ENCODE measurements around the gene IL17RD. TPM values are rescaled to one million over a fixed set of nuclear protein-coding genes. Genes with fewer than 3 reads are reported as not detected.

Gene IL17RD
- total and polyA plus RNA-seq, 9 of the 15 experiments (the other 6 are each of a cell fraction or from before 2014, with no cell fraction given), result under 0.01 to 0.09 (median 0.04) TPM; not detected in 4

DNA sequence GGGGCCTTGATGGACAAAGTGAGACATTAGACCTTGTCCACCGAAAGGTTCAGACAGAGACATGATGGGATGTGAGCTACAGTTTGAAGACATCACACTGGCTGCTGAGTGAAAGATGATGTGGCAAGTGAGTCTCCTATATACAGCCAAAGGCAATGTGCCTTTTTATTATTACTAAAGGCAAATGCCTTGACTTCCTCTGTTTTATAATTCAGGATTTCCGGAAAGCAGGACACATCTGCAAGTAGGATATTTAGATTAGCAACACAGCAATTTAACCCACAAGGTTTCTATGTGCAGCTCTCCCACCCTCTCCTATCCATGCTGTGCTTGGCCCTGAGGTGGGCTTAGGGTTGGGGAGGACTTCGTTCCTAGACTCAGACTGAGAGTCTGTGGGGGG lies 84.0 kb downstream of the IL17RD start:
- intact Hi-C loops (cut with micrococcal nuclease), result no loop called here
- Histone ChIP-seq H3K4me3 (no peak overlapping the region), H2AFZ (ENCODE audit: low read depth, low read length) (no peak overlapping the region), H3K79me2 (ENCODE audit: control insufficient read depth, insufficient read depth, low read length) (no peaks in the 10 kb centered on the region), H3K9ac (ENCODE audit: insufficient read depth in 1 of 2, low read depth in 2 of 2, low read length in 2 of 2) (no peak overlapping the region), H3K4me2 (ENCODE audit: insufficient read depth, low read length) (no peak overlapping the region), H3K36me3 (ENCODE audit: control insufficient read depth, insufficient read depth, low read length) (no peaks in the 10 kb centered on the region), H3K4me1 (replicated peaks in 1 of 2; ENCODE audit: control insufficient read depth in 2 of 2, insufficient read depth in 2 of 2, low read length in 2 of 2) (peaks cover 0 to 17% of the 10 kb centered on the region in 2 experiments; a peak in 3 of 5 replicates), H3K27ac (ENCODE audit: extremely low read depth, low read depth, low read length) (no peak overlapping the region), H3K9me3 (replicated peaks; ENCODE audit: control insufficient read depth, insufficient read depth, low read depth, low read length) (no peaks in the 10 kb centered on the region), H3K27me3 (ENCODE audit: control insufficient read depth in 2 of 2, insufficient read depth in 2 of 2, low read length in 2 of 2) (no peaks in the 10 kb centered on the region), H3K9me1 (ENCODE audit: control insufficient read depth, insufficient read depth, low read length) (no peaks in the 10 kb centered on the region), H4K20me1 (replicated peaks; ENCODE audit: control insufficient read depth, insufficient read depth, low read length) (no peaks in the 10 kb centered on the region)
- in situ Hi-C loops (cut with MboI), result no loop called here
- POLR2A ChIA-PET, result interaction anchor here (1.6 kb wide), 1 partner anchor 13 kb away, joined by 4 read pairs; no protein-coding TSS in a partner anchor
- no TSS peak for BruUV-seq (replicated peaks)
- no peak for FAIRE-seq
- TF ChIP-seq SMARCB1 (IDR thresholded peaks at IDR 0.05; ENCODE audit: insufficient read length, low read depth) (no peak), RBM25 (IDR thresholded peaks at IDR 0.05; ENCODE audit: low read depth, low read length, severe bottlenecking) (no peak), KLF1 (tag; IDR thresholded peaks at IDR 0.05) (no peak), ZNF408 (CRISPR knock-in tag; IDR thresholded peaks at IDR 0.05; ENCODE audit: low read depth) (no peak)
- 32% methylated on average over 3 of the region's 3 CpGs for WGBS (ENCODE audit: insufficient coverage, low coverage, missing lambda C conversion rate)
- CTCF ChIA-PET (ENCODE audit: low intra/inter-chr PET ratio), result no interaction called here
- no peak for ATAC-seq
- no peak for DNase-seq (ENCODE audit: extremely low read depth in 1 of 4, low spot score in 3 of 4)

DNA sequence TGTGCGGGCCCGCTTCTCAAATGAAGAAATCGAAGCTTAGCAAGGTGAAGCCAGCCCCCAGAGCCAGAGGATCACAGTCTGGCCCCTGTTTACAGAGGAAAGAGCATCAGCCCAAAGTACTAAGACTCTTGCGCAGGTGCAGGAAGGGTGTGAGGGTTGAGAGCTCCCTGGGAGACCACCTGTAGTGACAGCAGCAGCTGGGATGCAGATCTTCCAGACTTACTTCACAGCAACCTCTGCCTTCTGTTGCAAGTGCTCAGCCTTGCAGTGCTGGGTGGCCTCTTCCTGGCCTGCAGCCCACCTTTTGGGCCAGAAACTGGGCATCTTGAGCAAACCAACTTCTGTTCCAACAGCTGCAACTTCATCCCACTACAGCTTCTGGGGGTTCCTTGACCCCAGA lies 85.0 kb downstream of the IL17RD start:
- in situ Hi-C loops (cut with MboI) (no loop called here), intact Hi-C loops (cut with micrococcal nuclease) (no loop called here)
- H3K9me1 ChIP-seq (ENCODE audit: control insufficient read depth, insufficient read depth, low read length), result no peaks in the 10 kb centered on the region
- FAIRE-seq, result no peak
- no peak overlapping the region for H3K4me3 ChIP-seq
- BruUV-seq (replicated peaks), result no TSS peak
- 67% methylated on average over 3 of the region's 4 CpGs for WGBS (ENCODE audit: insufficient coverage, low coverage, missing lambda C conversion rate)
- H3K4me1 ChIP-seq (replicated peaks in 1 of 2; ENCODE audit: control insufficient read depth in 2 of 2, insufficient read depth in 2 of 2, low read length in 2 of 2), result peaks cover 0 to 17% of the 10 kb centered on the region in 2 experiments; a peak in 3 of 5 replicates
- CTCF ChIA-PET (ENCODE audit: low intra/inter-chr PET ratio), result no interaction called here
- no peaks in the 10 kb centered on the region for H4K20me1 ChIP-seq (replicated peaks; ENCODE audit: control insufficient read depth, insufficient read depth, low read length)
- no peak overlapping the region for H3K4me2 ChIP-seq (ENCODE audit: insufficient read depth, low read length)
- no peak overlapping the region for H3K27ac ChIP-seq (ENCODE audit: extremely low read depth, low read depth, low read length)
- DNase-seq (ENCODE audit: extremely low read depth in 1 of 4, low spot score in 3 of 4), result no peak
- H3K79me2 ChIP-seq (ENCODE audit: control insufficient read depth, insufficient read depth, low read length), result no peaks in the 10 kb centered on the region
- H3K36me3 ChIP-seq (ENCODE audit: control insufficient read depth, insufficient read depth, low read length), result no peaks in the 10 kb centered on the region
- no peak overlapping the region for H2AFZ ChIP-seq (ENCODE audit: low read depth, low read length)
- POLR2A ChIA-PET, result interaction anchor here (1.6 kb wide), 1 partner anchor 14 kb away, joined by 4 read pairs; no protein-coding TSS in a partner anchor
- TF ChIP-seq POLR3A (IDR thresholded peaks at IDR 0.05; ENCODE audit: borderline replicate concordance, extremely low read depth, insufficient read depth, insufficient read length) (no peak), OTX1 (CRISPR knock-in tag; IDR thresholded peaks at IDR 0.05) (no peak), ZNF764 (CRISPR knock-in tag; IDR thresholded peaks at IDR 0.05; ENCODE audit: low read depth) (no peak), ZNF77 (CRISPR knock-in tag; IDR thresholded peaks at IDR 0.05) (no peak)
- TF ChIP-seq, protein P1, sequence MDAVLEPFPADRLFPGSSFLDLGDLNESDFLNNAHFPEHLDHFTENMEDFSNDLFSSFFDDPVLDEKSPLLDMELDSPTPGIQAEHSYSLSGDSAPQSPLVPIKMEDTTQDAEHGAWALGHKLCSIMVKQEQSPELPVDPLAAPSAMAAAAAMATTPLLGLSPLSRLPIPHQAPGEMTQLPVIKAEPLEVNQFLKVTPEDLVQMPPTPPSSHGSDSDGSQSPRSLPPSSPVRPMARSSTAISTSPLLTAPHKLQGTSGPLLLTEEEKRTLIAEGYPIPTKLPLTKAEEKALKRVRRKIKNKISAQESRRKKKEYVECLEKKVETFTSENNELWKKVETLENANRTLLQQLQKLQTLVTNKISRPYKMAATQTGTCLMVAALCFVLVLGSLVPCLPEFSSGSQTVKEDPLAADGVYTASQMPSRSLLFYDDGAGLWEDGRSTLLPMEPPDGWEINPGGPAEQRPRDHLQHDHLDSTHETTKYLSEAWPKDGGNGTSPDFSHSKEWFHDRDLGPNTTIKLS (IDR thresholded peaks at IDR 0.05; ENCODE audit: borderline replicate concordance, low read depth), result no peak
- H3K27me3 ChIP-seq (ENCODE audit: control insufficient read depth in 2 of 2, insufficient read depth in 2 of 2, low read length in 2 of 2), result no peaks in the 10 kb centered on the region
- no peak for ATAC-seq
- H3K9ac ChIP-seq (ENCODE audit: insufficient read depth in 1 of 2, low read depth in 2 of 2, low read length in 2 of 2), result no peak overlapping the region
- H3K9me3 ChIP-seq (replicated peaks; ENCODE audit: control insufficient read depth, insufficient read depth, low read depth, low read length), result no peaks in the 10 kb centered on the region

Measured in K562 (cell line).